ENCODE measurements around the gene SSTR5.
A peak's percentile ranks its signal among the peaks of the same experiment; 100 is the strongest.

The SSTR5 gene

DNA sequence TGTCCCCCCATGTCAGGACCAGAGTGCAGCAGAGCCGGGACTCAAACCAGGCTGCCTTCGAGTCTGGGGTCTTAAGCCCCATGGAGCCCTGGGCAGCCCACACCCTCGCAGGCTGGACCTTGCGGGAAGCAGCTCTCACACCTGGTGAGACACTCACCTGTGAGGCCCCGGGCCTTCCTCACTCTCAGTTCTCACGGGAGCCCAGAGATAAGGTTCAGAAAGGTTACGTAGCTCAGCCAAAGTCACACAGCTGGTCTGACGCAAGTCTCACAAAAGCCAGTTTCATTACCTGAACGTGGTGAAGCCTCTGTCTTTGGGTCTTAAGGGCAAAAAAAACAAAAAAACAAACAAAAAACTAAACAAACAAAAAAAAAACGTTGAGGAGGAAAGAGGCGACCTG, 32.8 kb upstream of the SSTR5 start:
- no peak for FAIRE-seq
- DNase-seq (ENCODE audit: low spot score), result no peak

DNA sequence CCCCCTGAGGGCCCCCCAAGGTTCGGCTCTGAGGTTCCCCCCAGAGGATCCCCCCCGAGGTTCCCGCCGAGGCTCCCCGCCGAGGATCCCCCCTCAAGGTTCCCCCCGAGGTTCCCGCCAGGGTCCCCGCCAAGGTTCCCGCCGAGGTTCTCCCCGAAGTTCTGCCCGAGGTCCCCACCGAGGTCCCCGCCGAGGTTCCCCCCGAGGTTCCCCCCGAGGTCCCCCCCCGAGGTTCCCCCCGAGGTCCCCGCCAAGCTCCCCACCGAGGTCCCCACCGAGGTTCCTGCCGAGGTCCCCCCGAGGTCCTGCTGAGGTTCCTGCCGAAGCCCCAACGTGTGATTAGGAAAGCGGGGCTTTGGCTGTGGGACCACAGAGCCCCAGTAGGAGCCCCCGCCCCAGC, 32.2 kb upstream of the SSTR5 start:
- DNase-seq (ENCODE audit: low spot score) (no peak), FAIRE-seq (no peak)

GRCh38 chr16:1042049-1042744, 30.4 kb upstream of the SSTR5 start:
- FAIRE-seq (peak; percentile 17), DNase-seq (ENCODE audit: low spot score) (no peak)

DNA sequence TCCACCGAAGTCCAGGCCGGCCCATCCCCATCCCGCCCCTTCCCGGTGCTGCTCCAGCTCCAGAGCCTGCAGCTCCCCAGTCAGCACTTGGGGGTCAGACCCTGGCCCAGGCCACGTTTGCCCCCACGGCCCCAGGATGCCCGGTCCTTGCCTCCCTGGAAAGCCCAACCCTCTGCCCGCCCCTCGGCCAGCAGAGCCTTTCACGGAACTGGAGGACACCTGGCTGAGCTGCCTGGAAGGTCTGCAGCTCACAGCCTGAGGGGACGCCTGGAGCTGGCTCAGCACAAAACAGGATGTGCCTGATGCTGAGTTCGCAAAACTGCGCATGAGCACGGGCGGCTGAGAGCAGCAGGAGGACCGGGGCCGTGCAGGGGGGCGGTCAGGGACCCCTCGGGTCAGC, 29.7 kb upstream of the SSTR5 start:
- no peak for FAIRE-seq
- DNase-seq (ENCODE audit: low spot score), result peak; percentile 48

DNA sequence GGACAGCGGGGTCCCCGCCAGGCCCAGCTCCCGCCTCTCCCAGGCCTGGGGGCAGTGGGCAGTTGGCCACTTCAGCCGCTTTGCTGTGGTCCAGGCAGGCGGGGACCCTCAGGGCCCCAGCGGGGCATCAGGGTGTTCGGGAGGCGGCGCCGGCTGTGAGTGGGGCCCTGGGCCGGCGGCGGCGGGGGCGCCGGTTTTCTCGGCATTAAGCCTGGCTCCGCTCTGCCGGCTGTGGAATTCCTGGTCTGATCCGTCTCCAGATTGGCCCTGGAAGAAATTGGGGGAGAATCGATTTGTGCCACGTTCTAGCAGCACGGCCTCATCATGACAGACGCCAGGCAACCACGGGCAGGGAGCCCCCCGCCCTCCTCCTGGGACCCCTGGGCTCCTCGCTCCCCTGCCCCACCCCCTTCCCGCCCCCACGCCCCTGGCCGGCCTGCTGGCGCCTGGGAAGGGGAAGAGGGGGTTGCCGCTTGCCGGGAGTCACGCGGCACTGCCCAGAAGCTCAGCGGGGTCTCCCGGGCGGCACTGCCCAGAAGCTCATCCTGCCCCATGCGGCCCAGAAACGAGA, 28.6 kb upstream of the SSTR5 start:
- DNase-seq (ENCODE audit: low spot score) (no peak), FAIRE-seq (no peak)

GRCh38 chr16:1044460-1045309, 27.9 kb upstream of the SSTR5 start:
- FAIRE-seq, result no peak

DNA sequence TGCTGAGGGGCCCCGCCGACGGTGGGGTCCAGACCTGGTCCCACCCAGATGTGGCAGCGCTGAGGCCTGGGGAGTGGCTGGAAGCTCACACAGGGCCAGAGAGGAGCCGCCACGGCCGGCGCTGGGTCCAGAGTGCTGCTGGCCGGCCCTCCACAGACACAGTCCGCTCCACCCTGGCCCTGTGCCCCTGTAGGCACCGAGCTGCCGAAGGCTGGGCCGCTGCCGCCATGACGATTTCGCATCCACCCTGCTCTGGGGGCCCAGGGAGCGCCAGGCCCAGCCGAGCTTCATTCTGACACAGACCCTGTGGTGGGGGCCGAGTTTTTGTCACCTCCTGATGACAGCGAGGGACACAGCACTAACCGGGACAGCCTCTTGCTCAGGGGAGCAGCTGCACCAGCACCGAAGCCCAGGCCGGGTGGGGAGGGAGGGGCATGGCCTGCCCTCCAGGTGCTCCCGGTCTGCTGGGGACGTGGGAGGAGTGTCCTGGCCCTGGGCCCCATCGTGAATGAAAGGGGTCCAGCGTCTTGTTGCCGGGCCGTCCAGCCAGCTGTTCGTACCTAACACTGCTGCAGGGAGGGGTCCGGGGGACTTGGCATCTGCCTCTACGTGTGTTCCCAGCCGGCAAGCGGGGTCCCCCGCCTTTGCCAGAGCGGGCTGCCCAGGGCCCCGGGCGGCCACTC, 27.1 kb upstream of the SSTR5 start:
- no peak for DNase-seq (ENCODE audit: low spot score)
- FAIRE-seq, result no peak

More at GRCh38 chr16:1044460-1045309, 27.9 kb upstream of the SSTR5 start:
- DNase-seq (ENCODE audit: low spot score), result no peak

DNA sequence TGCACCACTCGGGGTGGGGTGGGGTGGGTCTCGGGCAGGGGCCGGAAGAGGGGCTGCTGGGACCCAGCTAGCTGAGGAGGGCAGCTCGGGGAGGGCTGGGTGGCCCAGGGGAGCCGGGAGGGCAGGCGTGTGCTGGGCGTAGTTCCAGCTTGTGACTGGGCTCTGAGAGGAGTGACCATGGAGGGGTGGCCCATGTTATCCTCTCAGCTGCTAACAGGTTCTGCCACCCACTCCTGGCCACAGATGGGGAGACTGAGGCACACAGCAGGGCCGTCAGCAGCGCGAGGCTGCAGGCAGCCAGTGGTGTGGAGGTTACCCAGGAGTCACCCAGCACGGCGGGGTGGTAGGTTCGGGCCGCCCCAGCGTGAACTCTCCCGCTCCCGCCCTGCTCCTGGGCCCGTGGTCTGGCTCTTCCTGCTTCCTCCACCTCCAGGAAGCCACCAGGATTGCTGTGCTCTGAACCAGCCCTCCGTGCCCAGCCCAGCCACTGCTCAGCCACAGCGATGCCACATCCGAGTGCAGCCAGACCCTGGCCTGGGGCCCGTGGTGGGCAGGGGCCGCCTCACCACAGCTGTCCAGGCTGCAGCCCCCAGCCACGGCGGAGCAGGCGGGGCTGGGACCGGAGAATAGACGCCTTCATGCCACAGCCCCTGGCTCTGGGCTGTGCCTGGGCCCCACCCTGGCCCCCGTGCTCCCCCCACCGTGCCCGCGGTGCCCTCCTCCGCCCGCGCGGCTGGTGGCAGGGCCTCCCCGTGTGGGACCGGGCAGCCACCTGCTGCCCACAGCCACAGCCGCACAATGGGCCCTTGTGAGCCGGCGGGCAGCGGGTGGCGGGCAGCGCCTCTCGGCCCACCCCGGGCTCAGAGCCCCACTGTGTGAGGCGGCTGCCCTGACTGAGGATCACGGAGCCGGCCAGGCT, 26.3 kb upstream of the SSTR5 start:
- no peak for FAIRE-seq
- no peak for DNase-seq (ENCODE audit: low spot score)

- no peak for FAIRE-seq
- DNase-seq (ENCODE audit: low spot score), result no peak
Observed at GRCh38 chr16:1047123-1047522, 25.4 kb upstream of the SSTR5 start.

GRCh38 chr16:1047801-1048200, 24.7 kb upstream of the SSTR5 start:
- FAIRE-seq (no peak), DNase-seq (ENCODE audit: low spot score) (no peak)

- FAIRE-seq, result no peak
- DNase-seq (ENCODE audit: low spot score), result no peak
Observed at GRCh38 chr16:1048442-1049112, 24.0 kb upstream of the SSTR5 start.

DNA sequence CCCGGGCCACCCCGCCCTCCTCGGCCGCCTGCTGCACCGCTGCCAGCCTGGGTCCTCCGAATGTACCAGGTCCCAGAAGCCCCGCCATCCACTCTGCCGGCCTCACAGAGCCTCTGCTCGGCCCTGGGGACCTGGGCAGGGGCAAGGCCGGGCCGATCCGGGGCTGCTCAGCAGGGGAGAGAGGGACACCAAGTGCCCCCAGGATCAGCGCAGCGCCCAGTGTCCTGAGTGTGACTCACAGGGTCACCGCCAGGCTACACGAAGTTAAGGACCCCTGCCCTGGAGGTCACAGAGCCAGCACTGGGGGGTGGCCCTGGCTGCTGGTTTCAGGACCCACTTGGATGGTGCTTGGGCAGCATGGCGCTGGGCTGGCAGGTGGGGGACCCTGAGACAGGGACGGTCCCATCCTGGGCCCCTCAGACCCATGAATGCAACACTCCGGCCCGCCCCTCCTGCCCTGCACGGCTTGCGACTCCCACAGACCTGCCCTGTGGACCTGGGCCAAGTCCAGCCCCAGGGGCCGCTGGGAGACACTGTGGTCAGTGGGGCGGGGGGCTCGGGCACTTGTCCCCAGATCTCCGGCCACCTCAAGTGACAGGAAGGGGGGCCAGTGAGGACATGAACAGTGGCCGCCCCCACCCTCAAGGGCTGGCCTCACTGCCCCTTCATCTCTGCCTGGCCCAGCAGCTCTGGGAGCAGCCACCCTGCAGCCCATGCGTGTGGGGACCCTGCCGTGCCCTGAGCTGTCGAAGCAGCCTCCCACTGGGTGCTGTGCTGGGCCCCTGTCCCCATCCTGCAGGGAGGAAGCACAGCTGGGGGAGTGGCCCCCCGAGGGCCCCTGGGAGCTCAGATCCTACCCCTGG, 23.2 kb upstream of the SSTR5 start:
- DNase-seq (ENCODE audit: low spot score) (no peak), FAIRE-seq (no peak)

DNA sequence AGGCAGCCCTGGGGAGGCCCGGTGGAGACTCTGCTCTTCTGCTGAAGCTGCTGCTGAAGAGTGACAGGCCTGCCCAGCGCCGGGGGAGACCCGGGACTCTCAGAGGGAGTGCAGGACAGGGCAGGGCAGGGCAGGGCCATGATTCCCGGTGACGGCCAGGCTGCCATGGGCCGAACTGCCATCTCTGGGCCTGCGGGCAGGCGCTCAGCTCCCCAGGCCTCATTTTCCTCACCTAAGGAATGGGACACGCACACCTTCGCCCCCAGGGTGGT, 22.6 kb upstream of the SSTR5 start:
- no peak for FAIRE-seq
- DNase-seq (ENCODE audit: low spot score), result no peak

DNA sequence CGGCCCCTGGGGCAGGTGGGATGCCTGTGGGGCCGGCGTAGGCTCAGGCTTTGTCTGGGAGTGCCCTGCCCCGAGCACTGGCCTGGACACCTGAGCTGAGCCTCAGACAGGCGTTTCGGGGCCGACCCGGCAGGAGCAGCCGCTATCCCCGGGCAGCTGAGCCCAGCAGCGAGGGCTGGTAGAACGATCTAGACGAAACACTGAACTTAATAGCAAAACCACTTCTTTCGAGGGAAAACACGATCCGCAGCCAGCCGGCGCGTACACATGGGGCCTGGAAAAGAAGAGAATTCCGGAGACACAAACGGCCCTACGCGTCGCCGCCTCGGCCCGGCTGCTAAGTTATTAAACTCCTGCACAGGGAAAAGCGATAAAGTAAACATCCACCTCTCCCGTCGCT, 22.0 kb upstream of the SSTR5 start:
- no peak for DNase-seq (ENCODE audit: low spot score)
- FAIRE-seq, result no peak

DNA sequence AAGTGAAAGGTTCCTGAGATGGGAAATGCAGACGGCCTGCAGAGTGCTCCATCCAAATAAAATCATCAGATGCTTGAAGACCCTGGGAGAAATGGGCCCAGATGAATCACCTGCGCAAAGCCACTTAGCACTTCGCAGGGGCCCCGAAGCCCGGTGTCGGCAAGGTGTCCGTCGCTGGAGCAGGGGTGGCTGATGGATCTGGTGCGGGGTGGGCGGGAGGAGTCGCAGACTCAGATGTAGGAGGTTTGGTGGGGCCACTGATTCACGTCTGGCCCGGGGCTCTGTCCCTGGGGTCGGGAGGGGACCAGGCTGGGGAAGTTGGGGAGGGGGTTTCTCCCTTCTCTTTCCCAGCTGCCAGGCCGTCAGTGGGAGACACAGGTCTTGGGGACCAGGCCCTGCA, 21.6 kb upstream of the SSTR5 start:
- FAIRE-seq (no peak), DNase-seq (ENCODE audit: low spot score) (no peak)

GRCh38 chr16:1051446-1051845, 21.1 kb upstream of the SSTR5 start:
- FAIRE-seq (no peak), DNase-seq (ENCODE audit: low spot score) (no peak)

GRCh38 chr16:1052721-1053120, 19.8 kb upstream of the SSTR5 start:
- no peak for DNase-seq (ENCODE audit: low spot score)
- FAIRE-seq, result no peak

DNA sequence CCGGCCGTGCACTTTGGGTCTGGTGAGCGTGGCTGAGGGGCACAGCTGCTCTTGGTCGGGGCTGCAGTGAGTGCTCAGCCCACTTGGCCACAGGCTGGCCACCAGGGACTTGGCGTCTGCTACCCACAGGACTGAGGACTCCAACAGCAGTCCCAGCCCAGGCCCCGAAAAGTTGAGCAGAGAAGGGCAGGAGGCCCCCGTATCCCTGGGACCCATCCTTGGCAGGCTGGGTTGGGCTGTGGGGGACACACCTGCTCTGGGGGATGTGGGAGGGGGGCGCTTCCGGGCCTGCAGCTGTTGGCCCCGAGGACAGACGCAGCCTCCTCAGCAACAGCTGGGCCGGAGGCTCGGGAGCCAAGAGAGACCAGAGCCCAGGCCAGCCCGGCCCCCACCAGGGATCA, 19.4 kb upstream of the SSTR5 start:
- FAIRE-seq, result no peak
- DNase-seq (ENCODE audit: low spot score), result no peak

DNA sequence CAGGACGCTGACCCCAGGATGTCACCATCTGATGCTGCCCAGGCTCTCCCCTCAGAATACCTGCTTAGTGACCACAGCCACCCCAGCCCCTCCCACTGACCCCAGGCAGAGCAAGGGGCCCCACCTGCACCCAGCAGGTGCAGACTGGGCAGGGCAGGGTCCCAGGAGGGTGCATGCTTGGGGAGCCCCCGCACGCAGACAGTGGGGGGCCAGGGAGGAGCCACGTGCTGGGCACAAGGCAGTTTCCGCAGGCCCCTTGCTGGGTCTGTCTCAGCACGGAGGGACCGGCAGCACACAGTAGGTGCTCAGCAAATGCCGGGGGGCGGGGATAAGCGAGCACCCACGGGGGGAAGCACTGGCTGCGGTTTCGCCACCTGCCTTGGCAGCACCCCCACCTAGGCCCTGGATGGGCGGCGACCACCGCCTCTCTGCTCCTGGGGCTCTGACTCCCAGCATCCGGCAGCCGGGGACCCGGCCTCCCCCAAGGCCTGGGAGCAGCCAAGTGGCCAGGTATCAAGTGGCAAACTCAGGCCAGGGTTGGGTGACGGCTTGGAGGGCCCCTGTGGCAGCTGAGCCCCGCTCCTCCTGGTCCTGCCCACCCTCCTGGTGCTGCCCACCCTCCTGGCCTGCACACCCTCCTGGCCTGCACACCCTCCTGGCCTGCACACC, 18.7 kb upstream of the SSTR5 start:
- peak; percentile 23 for FAIRE-seq
- DNase-seq (ENCODE audit: low spot score), result no peak
